ENCODE measurements around the gene GPD2. TPM values are rescaled to one million over a fixed set of nuclear protein-coding genes. Genes with fewer than 3 reads are reported as not detected.

Gene GPD2
- total and polyA plus RNA-seq, 10 of the 15 experiments (the other 5 are each of a cell fraction or from before 2014, with no cell fraction given), result 10.0 to 73.5 (median 43.4) TPM

DNA sequence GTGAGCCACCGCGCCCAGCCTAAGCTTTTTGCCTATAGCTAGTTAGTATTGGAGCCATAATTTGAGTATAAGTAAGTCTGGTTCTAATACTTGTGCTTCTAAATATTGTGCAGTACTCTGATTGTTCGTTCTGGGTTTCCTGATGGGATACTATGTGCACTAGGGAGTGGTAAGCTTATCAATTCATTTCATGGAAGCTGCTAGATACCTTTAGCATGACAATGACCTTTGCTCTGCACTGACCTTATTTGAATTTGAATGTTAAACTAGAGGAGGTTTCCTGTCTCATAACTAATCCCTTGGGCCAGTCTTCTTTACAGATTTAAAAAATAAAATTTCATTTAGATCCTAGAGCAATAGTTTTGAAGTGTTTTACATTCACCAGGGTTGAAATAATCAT lies 125.1 kb downstream of the GPD2 start:
- Histone ChIP-seq H3K79me2 (ENCODE audit: control insufficient read depth, insufficient read depth, low read length) (no peaks in the 10 kb centered on the region), H4K20me1 (ENCODE audit: control insufficient read depth, insufficient read depth) (no peaks in the 10 kb centered on the region), H3K27me3 (replicated peaks in 1 of 2; ENCODE audit: control insufficient read depth in 2 of 2, insufficient read depth in 2 of 2, low read length in 1 of 2) (no peaks in the 10 kb centered on the region), H2AFZ (ENCODE audit: control insufficient read depth, low read depth, low read length) (no peak overlapping the region), H3K36me3 (ENCODE audit: control insufficient read depth in 2 of 2, insufficient read depth in 2 of 2, low read length in 1 of 2) (peaks cover 0 to 7% of the 10 kb centered on the region in 2 experiments; a peak in 2 of 4 replicates), H3K4me1 (ENCODE audit: control insufficient read depth, insufficient read depth, low read length) (no peaks in the 10 kb centered on the region), H3K9me3 (replicated peaks; ENCODE audit: control insufficient read depth, insufficient read depth, low read length) (no peaks in the 10 kb centered on the region), H3K4me3 (no peak overlapping the region), H3K9ac (ENCODE audit: control insufficient read depth, insufficient read depth, low read length) (no peak overlapping the region), H3K27ac (ENCODE audit: control insufficient read depth, insufficient read depth) (no peak overlapping the region), H3K4me2 (ENCODE audit: control insufficient read depth, insufficient read depth) (no peak overlapping the region)
- ChIA-PET RAD21 (ENCODE audit: unreplicated experiment) (interaction anchor here (0.6 to 2.7 kb wide), 5 partner anchors 12 to 179 kb away, joined by 3 to 9 read pairs (median 4); no protein-coding TSS in a partner anchor), POLR2A (interaction anchor here (1.7 kb wide), 1 partner anchor 22 kb away, joined by 5 read pairs; no protein-coding TSS in a partner anchor), SMC1A (ENCODE audit: uncharacterized antibody, unreplicated experiment) (interaction anchor here (0.7 to 7.1 kb wide), 14 partner anchors 7 to 226 kb away, joined by 3 to 68 read pairs (median 4); no protein-coding TSS in a partner anchor), CTCF (interaction anchor here (0.8 to 1.4 kb wide), 6 partner anchors 20 to 226 kb away, joined by 3 to 5 read pairs (median 4); no protein-coding TSS in a partner anchor)
- WGBS (ENCODE audit: insufficient coverage, insufficient replicate concordance, low lambda C conversion rate, missing lambda C conversion rate), result 66% methylated on average over 3 of the region's 3 CpGs
- intact Hi-C loops (cut with micrococcal nuclease; ENCODE audit: unreplicated experiment), result no loop called here
- no peak for ATAC-seq
- DNase-seq (ENCODE audit: low read depth, low spot score), result no peak
- TF ChIP-seq NFXL1 (IDR thresholded peaks at IDR 0.05; ENCODE audit: borderline replicate concordance) (no peak), SPI1 (IDR thresholded peaks at IDR 0.05; ENCODE audit: borderline replicate concordance, insufficient read depth, low read depth, low read length) (no peak), HDAC6 (IDR thresholded peaks at IDR 0.05; ENCODE audit: unreplicated experiment) (no peak), STAT1 (conservative IDR thresholded peaks at IDR 0.05) (no peak), POLR2A (IDR thresholded peaks at IDR 0.05; ENCODE audit: low read depth, low read length) (no peak), IKZF2 (IDR thresholded peaks at IDR 0.05) (no peak), GABPA (IDR thresholded peaks at IDR 0.05; ENCODE audit: low read depth) (no peak), ZBED1 (IDR thresholded peaks at IDR 0.05; ENCODE audit: borderline replicate concordance) (no peak)
- TF ChIP-seq, protein P1, sequence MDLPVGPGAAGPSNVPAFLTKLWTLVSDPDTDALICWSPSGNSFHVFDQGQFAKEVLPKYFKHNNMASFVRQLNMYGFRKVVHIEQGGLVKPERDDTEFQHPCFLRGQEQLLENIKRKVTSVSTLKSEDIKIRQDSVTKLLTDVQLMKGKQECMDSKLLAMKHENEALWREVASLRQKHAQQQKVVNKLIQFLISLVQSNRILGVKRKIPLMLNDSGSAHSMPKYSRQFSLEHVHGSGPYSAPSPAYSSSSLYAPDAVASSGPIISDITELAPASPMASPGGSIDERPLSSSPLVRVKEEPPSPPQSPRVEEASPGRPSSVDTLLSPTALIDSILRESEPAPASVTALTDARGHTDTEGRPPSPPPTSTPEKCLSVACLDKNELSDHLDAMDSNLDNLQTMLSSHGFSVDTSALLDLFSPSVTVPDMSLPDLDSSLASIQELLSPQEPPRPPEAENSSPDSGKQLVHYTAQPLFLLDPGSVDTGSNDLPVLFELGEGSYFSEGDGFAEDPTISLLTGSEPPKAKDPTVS (IDR thresholded peaks at IDR 0.05; ENCODE audit: low read depth, low read length), result no peak
- TF ChIP-seq, protein P2, sequence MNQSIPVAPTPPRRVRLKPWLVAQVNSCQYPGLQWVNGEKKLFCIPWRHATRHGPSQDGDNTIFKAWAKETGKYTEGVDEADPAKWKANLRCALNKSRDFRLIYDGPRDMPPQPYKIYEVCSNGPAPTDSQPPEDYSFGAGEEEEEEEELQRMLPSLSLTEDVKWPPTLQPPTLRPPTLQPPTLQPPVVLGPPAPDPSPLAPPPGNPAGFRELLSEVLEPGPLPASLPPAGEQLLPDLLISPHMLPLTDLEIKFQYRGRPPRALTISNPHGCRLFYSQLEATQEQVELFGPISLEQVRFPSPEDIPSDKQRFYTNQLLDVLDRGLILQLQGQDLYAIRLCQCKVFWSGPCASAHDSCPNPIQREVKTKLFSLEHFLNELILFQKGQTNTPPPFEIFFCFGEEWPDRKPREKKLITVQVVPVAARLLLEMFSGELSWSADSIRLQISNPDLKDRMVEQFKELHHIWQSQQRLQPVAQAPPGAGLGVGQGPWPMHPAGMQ (IDR thresholded peaks at IDR 0.05; ENCODE audit: borderline replicate concordance), result no peak
- TF ChIP-seq, protein P3, sequence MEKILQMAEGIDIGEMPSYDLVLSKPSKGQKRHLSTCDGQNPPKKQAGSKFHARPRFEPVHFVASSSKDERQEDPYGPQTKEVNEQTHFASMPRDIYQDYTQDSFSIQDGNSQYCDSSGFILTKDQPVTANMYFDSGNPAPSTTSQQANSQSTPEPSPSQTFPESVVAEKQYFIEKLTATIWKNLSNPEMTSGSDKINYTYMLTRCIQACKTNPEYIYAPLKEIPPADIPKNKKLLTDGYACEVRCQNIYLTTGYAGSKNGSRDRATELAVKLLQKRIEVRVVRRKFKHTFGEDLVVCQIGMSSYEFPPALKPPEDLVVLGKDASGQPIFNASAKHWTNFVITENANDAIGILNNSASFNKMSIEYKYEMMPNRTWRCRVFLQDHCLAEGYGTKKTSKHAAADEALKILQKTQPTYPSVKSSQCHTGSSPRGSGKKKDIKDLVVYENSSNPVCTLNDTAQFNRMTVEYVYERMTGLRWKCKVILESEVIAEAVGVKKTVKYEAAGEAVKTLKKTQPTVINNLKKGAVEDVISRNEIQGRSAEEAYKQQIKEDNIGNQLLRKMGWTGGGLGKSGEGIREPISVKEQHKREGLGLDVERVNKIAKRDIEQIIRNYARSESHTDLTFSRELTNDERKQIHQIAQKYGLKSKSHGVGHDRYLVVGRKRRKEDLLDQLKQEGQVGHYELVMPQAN (conservative IDR thresholded peaks at IDR 0.05), result no peak
- BruUV-seq (replicated peaks), result no TSS peak
- FAIRE-seq, result no peak
- in situ Hi-C loops (cut with MboI), result no loop called here

Measured in GM12878 (cell line).